Left ventricle myocardium inferior (tissue), 1 donor: Measurements from ENCODE around the gene RABGGTA. TPM values are rescaled to one million over a fixed set of nuclear protein-coding genes. Genes with fewer than 3 reads are reported as not detected.
"Not testable (repeated sequence)": the region's sequence is repeated elsewhere in the genome, so short reads cannot be mapped to it uniquely, and the experiment has no call there.

Experiments
- DNase-seq: peaks from one replicate; pipeline ENCODE4 v3.0.0-alpha.2; 2020
- H3K27ac ChIP-seq: fragments of 200-600 bp; replicated peaks from 2 replicates; pipeline ENCODE4 v1.8.0; 2021
- H3K27me3 ChIP-seq: fragments of 200-600 bp; 2 replicates; pipeline ENCODE4 v1.8.0; 2021; ENCODE audit warnings: low read depth
- H3K36me3 ChIP-seq: fragments of 200-600 bp; 2 replicates; pipeline ENCODE4 v1.8.0; 2021
- H3K4me1 ChIP-seq: fragments of 200-600 bp; 2 replicates; pipeline ENCODE4 v1.8.0; 2021
- H3K4me3 ChIP-seq: fragments of 200-600 bp; 2 replicates; pipeline ENCODE4 v1.8.0; 2021; ENCODE audit warnings: mild to moderate bottlenecking, moderate library complexity
- H3K9me3 ChIP-seq: fragments of 200-600 bp; replicated peaks from 2 replicates; pipeline ENCODE4 v1.8.0; 2021
- intact Hi-C: fragments of 100-400 bp; cut with micrococcal nuclease; formaldehyde crosslinking; loops from one replicate; pipeline ENCODE4 v1.11.0; 2022
- total RNA-seq: library from RNA; stranded (reverse); fragmentation: NEBNext Ultra II Directional; extraction: Animal tissue kit (Norgen Biotek cat#: 25700); gene quantifications from one replicate; pipeline ENCODE4 v1.2.1, GENCODE V29; 2021
- TF ChIP-seq, protein P1 (sequence below): fragments of 200-600 bp; IDR thresholded peaks from 2 replicates; pipeline ENCODE4 v1.8.0; 2021; ENCODE audit warnings: antibody characterized with exemption, mild to moderate bottlenecking, borderline replicate concordance
- donor health status: DM: no; HTN: yes; CAD: no; lungs with severe emphysema.

RABGGTA gene
- total RNA-seq, 1 donor from 2014 or later = 22.3 TPM

DNA sequence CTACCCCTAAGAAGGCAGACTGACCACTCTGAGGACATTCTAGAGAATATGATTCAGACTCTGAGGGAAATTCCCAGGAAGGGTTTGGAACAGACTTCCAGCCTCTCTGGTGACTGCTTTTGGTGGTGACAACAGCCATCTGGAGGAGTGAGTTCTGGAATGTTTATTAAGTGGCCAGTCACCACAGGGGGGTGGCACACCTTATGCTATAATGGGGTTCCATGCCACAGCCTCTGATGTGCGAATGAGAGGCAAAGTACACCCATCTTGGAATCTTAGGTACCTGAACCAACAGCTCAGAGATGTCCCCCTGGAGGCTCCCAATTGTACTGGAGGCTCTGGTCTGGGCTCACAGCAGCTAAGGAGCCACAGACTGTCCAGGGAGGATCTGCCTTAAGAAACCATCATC lies 19.5 kb downstream of the RABGGTA start:
- intact Hi-C loops = no loop called here
- Histone ChIP-seq H3K36me3 (peaks cover 3% of the 10 kb centered on the region), H3K9me3 (no peaks in the 10 kb centered on the region)

DNA sequence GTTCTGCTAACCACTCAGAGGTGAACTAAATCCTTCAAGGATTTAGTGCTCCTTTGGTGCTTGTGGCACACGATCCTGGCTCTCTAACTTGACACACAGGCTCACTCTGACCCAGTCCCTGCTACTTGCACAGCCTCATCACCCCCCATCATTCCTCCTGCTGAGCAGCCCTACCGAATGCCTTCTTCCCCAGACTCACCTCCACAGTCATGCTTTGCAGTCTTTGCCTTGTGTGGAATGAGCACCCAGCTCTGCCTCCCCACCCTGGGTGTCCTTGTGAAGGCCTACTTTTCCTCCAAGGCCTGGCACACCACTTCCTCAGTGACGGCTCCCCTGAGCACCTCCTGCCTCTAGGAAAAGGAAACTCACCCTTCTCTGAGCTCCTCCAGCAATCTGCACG lies 21.0 kb downstream of the RABGGTA start:
- Histone ChIP-seq H3K4me1 (no peaks in the 10 kb centered on the region), H3K4me3 (no peak overlapping the region), H3K27ac (no peak overlapping the region), H3K36me3 (peaks cover 3% of the 10 kb centered on the region), H3K9me3 (no peaks in the 10 kb centered on the region), H3K27me3 (no peaks in the 10 kb centered on the region)
- intact Hi-C loops = no loop called here
- no peak for DNase-seq
- TF ChIP-seq, protein P1, sequence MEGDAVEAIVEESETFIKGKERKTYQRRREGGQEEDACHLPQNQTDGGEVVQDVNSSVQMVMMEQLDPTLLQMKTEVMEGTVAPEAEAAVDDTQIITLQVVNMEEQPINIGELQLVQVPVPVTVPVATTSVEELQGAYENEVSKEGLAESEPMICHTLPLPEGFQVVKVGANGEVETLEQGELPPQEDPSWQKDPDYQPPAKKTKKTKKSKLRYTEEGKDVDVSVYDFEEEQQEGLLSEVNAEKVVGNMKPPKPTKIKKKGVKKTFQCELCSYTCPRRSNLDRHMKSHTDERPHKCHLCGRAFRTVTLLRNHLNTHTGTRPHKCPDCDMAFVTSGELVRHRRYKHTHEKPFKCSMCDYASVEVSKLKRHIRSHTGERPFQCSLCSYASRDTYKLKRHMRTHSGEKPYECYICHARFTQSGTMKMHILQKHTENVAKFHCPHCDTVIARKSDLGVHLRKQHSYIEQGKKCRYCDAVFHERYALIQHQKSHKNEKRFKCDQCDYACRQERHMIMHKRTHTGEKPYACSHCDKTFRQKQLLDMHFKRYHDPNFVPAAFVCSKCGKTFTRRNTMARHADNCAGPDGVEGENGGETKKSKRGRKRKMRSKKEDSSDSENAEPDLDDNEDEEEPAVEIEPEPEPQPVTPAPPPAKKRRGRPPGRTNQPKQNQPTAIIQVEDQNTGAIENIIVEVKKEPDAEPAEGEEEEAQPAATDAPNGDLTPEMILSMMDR = no peak

More for the DNA sequence above, 19.5 kb downstream of the RABGGTA start:
- TF ChIP-seq, protein P1 = no peak
- Histone ChIP-seq H3K4me1 (no peaks in the 10 kb centered on the region), H3K27me3 (no peaks in the 10 kb centered on the region), H3K4me3 (no peak overlapping the region), H3K27ac (no peak overlapping the region)
- no peak for DNase-seq

DNA sequence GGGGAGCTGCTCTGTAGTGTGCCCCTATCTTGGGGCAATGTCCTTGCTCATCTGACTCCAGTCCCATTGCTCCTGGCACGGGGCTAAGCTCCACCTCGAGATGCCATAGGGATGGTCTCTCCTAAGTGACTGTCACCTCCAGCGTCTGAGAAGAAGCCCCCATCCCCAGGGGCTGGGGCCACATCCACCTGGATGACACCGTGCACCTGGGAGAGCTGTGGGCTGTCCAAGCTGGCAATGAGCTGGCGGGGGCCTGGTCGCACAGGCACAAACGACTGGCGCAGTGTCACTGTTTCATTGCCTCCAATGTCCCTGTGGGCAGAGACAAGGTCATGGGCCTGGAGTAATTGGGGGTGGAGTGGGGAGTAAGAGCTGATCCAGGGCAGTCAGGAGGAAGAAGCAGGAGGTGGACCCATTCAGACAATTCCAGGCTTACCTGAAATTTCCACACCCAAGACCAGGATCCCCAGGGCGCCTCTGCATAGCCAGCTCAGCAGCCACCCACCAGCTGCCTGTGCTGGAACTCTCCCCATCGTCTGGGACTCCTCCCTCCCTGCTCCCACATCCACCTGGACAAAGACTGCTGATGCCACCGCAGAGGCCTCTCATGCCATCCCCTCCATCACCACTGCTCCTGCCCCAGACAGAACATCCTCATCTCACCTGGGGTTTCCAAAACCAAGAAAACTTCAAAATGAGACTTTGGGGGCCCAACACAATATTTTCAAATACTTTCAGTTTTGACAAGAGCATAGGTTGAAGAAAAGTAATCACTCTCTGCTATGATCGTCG lies 22.0 kb downstream of the RABGGTA start:
- Histone ChIP-seq H3K27ac (no peak overlapping the region), H3K36me3 (peaks cover 3% of the 10 kb centered on the region), H3K4me1 (no peaks in the 10 kb centered on the region), H3K9me3 (no peaks in the 10 kb centered on the region), H3K27me3 (no peaks in the 10 kb centered on the region), H3K4me3 (no peak overlapping the region)
- no peak for DNase-seq
- intact Hi-C loops = no loop called here
- TF ChIP-seq, protein P1 = no peak

DNA sequence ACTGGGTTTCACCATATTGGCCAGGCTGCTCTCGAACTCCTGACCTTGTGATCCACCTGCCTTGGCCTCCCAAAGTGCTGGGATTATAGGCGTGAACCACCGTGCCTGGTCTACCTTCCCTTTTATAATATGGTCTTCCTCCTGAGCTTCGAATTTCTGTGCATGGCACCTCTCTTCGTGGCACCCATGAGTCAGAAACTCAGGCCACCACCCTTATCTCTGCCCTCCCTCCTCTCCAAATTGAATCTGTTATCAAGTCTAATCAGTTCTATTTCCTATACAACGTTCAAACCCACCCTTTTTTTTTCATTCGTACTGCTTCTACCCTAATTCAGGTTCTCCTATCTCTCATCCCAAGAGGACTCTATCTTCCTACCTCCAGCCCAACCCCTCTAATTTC lies 24.0 kb downstream of the RABGGTA start:
- no peak overlapping the region for H3K27ac ChIP-seq
- H3K4me3 ChIP-seq = no peak overlapping the region
- H3K27me3 ChIP-seq = no peaks in the 10 kb centered on the region
- no peak for DNase-seq
- TF ChIP-seq, protein P1 = no peak
- no peaks in the 10 kb centered on the region for H3K36me3 ChIP-seq
- no peaks in the 10 kb centered on the region for H3K9me3 ChIP-seq
- H3K4me1 ChIP-seq = peaks cover 10% of the 10 kb centered on the region
- intact Hi-C loops = no loop called here

DNA sequence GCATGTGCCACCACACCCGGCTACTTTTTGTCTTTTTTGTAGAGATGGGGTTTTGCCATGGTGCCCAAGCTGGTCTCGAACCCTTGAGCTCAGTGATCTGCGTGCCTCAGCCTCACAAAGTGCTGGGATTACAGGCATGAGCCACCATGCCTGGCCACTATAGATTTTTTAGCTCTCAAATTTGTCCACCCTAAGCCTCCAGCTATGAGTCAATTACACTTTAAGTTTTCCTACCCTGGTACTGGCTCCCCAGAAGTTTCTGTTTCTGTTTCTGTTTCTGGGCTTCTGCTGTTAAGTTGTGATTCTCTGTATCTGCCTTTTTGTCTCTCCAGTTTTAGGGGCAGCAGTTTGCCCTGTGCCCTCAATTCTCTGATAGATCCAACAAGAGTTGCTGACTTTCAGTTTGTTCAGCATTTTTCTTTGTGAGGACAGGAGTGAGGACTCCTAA lies 24.6 kb downstream of the RABGGTA start:
- no peaks in the 10 kb centered on the region for H3K9me3 ChIP-seq
- DNase-seq = no peak
- intact Hi-C loops = no loop called here

DNA sequence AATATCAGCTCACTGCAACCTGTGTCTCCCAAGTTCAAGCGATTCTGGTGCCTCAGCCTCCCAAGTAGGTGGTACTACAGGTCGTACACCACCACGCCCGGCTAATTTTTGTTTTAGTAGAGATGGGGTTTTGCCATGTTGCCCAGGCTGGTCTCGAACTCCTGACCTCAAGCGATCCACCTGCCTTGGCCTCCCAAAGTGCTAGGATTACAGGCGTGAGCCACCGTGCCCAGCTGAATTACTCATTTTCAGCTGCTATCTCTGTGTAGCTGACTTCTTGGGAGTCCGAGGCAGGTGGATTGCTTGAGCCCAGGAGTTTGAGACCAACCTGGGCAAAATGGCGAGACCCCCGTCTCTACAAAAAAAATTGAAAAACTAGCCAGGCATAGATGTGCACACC lies 26.0 kb downstream of the RABGGTA start:
- H3K4me3 ChIP-seq, H3K27ac ChIP-seq, H3K9me3 ChIP-seq, H3K27me3 ChIP-seq, intact Hi-C loops, DNase-seq: not testable (repeated sequence)
- H3K4me1 ChIP-seq = peaks cover 28% of the 10 kb centered on the region
- peaks cover 11% of the 10 kb centered on the region for H3K36me3 ChIP-seq

More for the DNA sequence above, 24.6 kb downstream of the RABGGTA start:
- Histone ChIP-seq H3K27me3 (no peaks in the 10 kb centered on the region), H3K4me3 (no peak overlapping the region), H3K4me1 (peaks cover 13% of the 10 kb centered on the region), H3K36me3 (no peaks in the 10 kb centered on the region), H3K27ac (no peak overlapping the region)
- TF ChIP-seq, protein P1 = no peak
